ENCODE measurements around the gene NEK7. TPM values are rescaled to one million over a fixed set of nuclear protein-coding genes. Genes with fewer than 3 reads are reported as not detected.

The NEK7 gene
- total RNA-seq, 2 experiments from 2014 or later = 14.9 to 25.6 TPM

DNA sequence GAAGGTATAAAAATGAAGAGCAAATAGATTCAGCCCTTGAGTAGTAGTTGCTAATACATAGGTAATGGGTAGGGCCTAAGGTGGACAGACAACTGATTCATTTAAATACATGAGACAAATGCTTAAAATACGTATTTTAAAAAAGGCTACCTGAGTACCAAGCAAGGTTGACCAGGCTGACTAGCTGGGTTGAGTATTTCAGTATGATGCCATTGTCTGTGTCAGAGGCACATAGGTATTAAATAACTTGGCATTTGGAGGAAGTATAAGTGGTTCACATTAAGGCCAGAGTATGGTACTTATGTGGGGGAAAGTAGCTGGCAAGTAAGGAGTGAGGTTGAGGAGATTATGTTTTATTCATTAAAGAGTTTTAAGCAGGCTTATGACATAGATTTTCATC is 19.4 kb downstream of the NEK7 start:
- POLR2A ChIA-PET = interaction anchor here (0.5 to 1.2 kb wide), 3 partner anchors 20 to 281 kb away, joined by 3 to 4 read pairs (median 3); no protein-coding TSS in a partner anchor
- Histone ChIP-seq H3K27ac (ENCODE audit: low read depth, low read length, poor library complexity, severe bottlenecking) (no peak overlapping the region), H3K4me1 (ENCODE audit: insufficient read depth, low read length, poor library complexity, severe bottlenecking) (peaks cover 34% of the 10 kb centered on the region), H3K4me2 (ENCODE audit: low read length) (0 out of 2 replicates have a peak overlapping the region, but pooled peaks have one; percentile 22), H4K20me1 (ENCODE audit: insufficient read depth, low read length) (peaks cover 4% of the 10 kb centered on the region; the same call in 1 of the 2 replicates), H3K4me3 (ENCODE audit: low read depth, low read length, poor library complexity, severe bottlenecking) (no peak overlapping the region), H3K9me3 (ENCODE audit: low read length) (no peaks in the 10 kb centered on the region), H3K79me2 (ENCODE audit: insufficient read depth, low read depth, low read length) (peaks cover 46% of the 10 kb centered on the region; the same call in 1 of the 2 replicates), H3K9me2 (ENCODE audit: insufficient read depth, low read length) (no peaks in the 10 kb centered on the region), H3K36me3 (ENCODE audit: insufficient read depth, low read length) (no peaks in the 10 kb centered on the region), H2AFZ (ENCODE audit: low read length) (no peak overlapping the region)
- BruUV-seq (replicated peaks) = no TSS peak
- TF ChIP-seq, protein P1, sequence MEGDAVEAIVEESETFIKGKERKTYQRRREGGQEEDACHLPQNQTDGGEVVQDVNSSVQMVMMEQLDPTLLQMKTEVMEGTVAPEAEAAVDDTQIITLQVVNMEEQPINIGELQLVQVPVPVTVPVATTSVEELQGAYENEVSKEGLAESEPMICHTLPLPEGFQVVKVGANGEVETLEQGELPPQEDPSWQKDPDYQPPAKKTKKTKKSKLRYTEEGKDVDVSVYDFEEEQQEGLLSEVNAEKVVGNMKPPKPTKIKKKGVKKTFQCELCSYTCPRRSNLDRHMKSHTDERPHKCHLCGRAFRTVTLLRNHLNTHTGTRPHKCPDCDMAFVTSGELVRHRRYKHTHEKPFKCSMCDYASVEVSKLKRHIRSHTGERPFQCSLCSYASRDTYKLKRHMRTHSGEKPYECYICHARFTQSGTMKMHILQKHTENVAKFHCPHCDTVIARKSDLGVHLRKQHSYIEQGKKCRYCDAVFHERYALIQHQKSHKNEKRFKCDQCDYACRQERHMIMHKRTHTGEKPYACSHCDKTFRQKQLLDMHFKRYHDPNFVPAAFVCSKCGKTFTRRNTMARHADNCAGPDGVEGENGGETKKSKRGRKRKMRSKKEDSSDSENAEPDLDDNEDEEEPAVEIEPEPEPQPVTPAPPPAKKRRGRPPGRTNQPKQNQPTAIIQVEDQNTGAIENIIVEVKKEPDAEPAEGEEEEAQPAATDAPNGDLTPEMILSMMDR (conservative IDR thresholded peaks at IDR 0.05; ENCODE audit: low read length) = no peak
- no peak for TF ChIP-seq EZH2phosphoT487 (IDR thresholded peaks at IDR 0.05; ENCODE audit: borderline replicate concordance, low read depth, low read length)
- CTCF ChIA-PET (ENCODE audit: unreplicated experiment) = no interaction called here
- intact Hi-C loops (cut with micrococcal nuclease; ENCODE audit: unreplicated experiment) = loop anchor here (5.0 kb wide), 1 partner anchor 756 kb away; no protein-coding TSS in a partner anchor
- DNase-seq (ENCODE audit: low spot score) = no peak

DNA sequence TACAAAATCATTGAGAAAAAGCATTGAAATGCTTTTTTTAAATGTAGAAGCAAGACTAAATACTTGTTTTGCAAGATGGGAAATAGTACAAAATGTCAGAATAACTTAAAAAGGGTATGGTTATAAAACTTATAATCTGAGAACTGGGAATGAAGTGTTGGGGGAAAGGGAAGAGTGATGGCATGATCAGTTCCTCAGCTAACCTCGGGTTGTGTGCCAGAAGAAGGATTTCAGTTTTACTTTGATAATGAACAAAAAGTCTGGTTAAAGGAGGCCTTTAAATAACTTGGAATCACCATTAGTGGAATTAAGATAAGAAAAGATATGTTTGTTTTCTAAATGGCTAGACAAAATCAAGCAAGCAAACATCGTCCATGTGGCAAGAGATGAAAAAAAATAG is 20.7 kb downstream of the NEK7 start:
- CTCF ChIA-PET (ENCODE audit: unreplicated experiment) = no interaction called here
- intact Hi-C loops (cut with micrococcal nuclease; ENCODE audit: unreplicated experiment) = loop anchor here (5.0 kb wide), 1 partner anchor 755 kb away; no protein-coding TSS in a partner anchor
- H3K36me3 ChIP-seq (ENCODE audit: insufficient read depth, low read length) = no peaks in the 10 kb centered on the region
- H3K9me3 ChIP-seq (ENCODE audit: low read length) = no peaks in the 10 kb centered on the region
- peaks cover 46% of the 10 kb centered on the region; the same call in 1 of the 2 replicates for H3K79me2 ChIP-seq (ENCODE audit: insufficient read depth, low read depth, low read length)
- no peak overlapping the region for H2AFZ ChIP-seq (ENCODE audit: low read length)
- TF ChIP-seq EZH2phosphoT487 (IDR thresholded peaks at IDR 0.05; ENCODE audit: borderline replicate concordance, low read depth, low read length) = no peak
- TF ChIP-seq, protein P1 (conservative IDR thresholded peaks at IDR 0.05; ENCODE audit: low read length) = no peak
- DNase-seq (ENCODE audit: low spot score) = no peak
- H4K20me1 ChIP-seq (ENCODE audit: insufficient read depth, low read length) = peaks cover 4% of the 10 kb centered on the region; the same call in 1 of the 2 replicates
- no peak overlapping the region for H3K4me3 ChIP-seq (ENCODE audit: low read depth, low read length, poor library complexity, severe bottlenecking)
- no peaks in the 10 kb centered on the region for H3K9me2 ChIP-seq (ENCODE audit: insufficient read depth, low read length)
- H3K4me1 ChIP-seq (ENCODE audit: insufficient read depth, low read length, poor library complexity, severe bottlenecking) = peaks cover 34% of the 10 kb centered on the region
- no peak overlapping the region for H3K27ac ChIP-seq (ENCODE audit: low read depth, low read length, poor library complexity, severe bottlenecking)
- BruUV-seq (replicated peaks) = no TSS peak
- POLR2A ChIA-PET = interaction anchor here (1.2 to 1.6 kb wide), 2 partner anchors 18 kb away, joined by 3 to 4 read pairs; no protein-coding TSS in a partner anchor
- H3K4me2 ChIP-seq (ENCODE audit: low read length) = no peak overlapping the region

DNA sequence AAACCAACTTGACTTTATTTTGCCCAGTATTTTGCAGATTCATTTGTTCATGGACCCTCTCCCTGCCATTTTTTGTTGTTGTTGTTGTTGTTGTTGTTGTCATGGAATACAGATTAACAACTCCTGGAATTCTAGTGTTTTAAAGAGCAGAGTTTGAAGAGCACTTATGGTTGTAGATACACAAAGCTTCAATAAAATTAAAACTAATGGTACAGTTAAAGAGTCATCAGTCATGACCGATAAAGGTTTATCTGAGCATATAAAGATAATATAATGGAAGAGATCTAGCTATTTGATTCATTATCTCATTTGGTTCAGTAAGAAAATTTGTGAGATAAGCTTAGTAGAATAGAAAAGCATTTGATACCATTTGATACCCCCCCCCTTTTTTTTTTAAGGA is 21.8 kb downstream of the NEK7 start:
- Histone ChIP-seq H3K9me3 (ENCODE audit: low read length) (no peaks in the 10 kb centered on the region), H3K79me2 (ENCODE audit: insufficient read depth, low read depth, low read length) (peaks cover 43% of the 10 kb centered on the region; the same call in 1 of the 2 replicates), H2AFZ (ENCODE audit: low read length) (no peak overlapping the region), H3K4me2 (ENCODE audit: low read length) (no peak overlapping the region), H3K27ac (ENCODE audit: low read depth, low read length, poor library complexity, severe bottlenecking) (no peak overlapping the region), H3K36me3 (ENCODE audit: insufficient read depth, low read length) (no peaks in the 10 kb centered on the region), H4K20me1 (ENCODE audit: insufficient read depth, low read length) (peaks cover 4% of the 10 kb centered on the region; the same call in 1 of the 2 replicates), H3K4me3 (ENCODE audit: low read depth, low read length, poor library complexity, severe bottlenecking) (no peak overlapping the region), H3K4me1 (ENCODE audit: insufficient read depth, low read length, poor library complexity, severe bottlenecking) (peaks cover 34% of the 10 kb centered on the region), H3K9me2 (ENCODE audit: insufficient read depth, low read length) (no peaks in the 10 kb centered on the region)
- ChIA-PET CTCF (ENCODE audit: unreplicated experiment) (no interaction called here), POLR2A (interaction anchor here (0.7 to 1.1 kb wide), 5 partner anchors 8 to 1074 kb away, joined by 3 to 5 read pairs (median 3); no protein-coding TSS in a partner anchor)
- intact Hi-C loops (cut with micrococcal nuclease; ENCODE audit: unreplicated experiment) = loop anchor here (5.0 kb wide), 1 partner anchor 754 kb away; no protein-coding TSS in a partner anchor
- DNase-seq (ENCODE audit: low spot score) = no peak
- TF ChIP-seq, protein P1 (conservative IDR thresholded peaks at IDR 0.05; ENCODE audit: low read length) = no peak
- no peak for TF ChIP-seq EZH2phosphoT487 (IDR thresholded peaks at IDR 0.05; ENCODE audit: borderline replicate concordance, low read depth, low read length)
- BruUV-seq (replicated peaks) = no TSS peak

Measured in OCI-LY7 (cell line).